NCI-H128 (cell line): Measurements from ENCODE around the gene P2RX3.
A peak's percentile ranks its signal among the peaks of the same experiment; 100 is the strongest.
"Not testable (repeated sequence)": the region's sequence is repeated elsewhere in the genome, so short reads cannot be mapped to it uniquely, and the experiment has no call there.

ENCODE experiments used
- DNase-seq: peaks from one replicate; lab custom pipeline; 2025; ENCODE audit not compliant: unreplicated experiment; lab: John Stamatoyannopoulos, UW

P2RX3 gene

DNA sequence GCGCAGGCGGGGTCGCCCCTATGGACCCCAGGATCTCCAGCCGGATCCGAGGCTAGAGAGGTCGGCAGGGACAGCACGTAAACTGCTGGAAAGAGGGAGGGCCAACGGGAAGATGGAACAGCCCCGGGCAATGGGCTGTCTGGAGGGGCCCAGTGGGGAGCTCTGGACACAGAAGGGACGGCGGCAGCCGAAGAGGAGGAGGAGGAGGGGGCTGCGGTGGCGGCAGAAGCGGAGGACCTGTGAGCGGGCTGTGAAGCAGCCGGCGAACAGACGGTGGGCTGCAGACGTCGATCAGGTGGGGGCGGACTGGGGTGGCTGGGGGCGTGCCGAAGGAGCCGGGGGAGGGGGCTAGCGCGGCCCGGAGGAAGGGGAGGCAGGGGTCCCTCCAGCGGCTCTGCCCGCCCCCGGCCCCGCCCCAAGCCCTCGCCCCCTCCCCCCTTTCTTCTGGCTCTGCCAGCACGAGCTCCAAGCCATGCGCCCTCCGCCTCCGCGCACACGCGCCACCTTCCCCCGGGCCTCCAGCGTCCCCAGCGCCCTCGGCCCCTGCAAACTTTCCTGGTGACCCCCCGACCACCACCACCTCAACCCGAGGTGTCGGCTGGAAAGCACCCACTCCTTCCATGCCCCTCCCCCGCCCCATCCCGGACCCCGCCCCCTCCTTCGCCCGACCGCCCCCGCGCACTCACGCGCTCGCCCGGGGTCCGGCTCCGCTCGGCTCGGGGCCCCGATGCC, 13.8 kb upstream of the P2RX3 start:
- DNase-seq, result no peak

DNA sequence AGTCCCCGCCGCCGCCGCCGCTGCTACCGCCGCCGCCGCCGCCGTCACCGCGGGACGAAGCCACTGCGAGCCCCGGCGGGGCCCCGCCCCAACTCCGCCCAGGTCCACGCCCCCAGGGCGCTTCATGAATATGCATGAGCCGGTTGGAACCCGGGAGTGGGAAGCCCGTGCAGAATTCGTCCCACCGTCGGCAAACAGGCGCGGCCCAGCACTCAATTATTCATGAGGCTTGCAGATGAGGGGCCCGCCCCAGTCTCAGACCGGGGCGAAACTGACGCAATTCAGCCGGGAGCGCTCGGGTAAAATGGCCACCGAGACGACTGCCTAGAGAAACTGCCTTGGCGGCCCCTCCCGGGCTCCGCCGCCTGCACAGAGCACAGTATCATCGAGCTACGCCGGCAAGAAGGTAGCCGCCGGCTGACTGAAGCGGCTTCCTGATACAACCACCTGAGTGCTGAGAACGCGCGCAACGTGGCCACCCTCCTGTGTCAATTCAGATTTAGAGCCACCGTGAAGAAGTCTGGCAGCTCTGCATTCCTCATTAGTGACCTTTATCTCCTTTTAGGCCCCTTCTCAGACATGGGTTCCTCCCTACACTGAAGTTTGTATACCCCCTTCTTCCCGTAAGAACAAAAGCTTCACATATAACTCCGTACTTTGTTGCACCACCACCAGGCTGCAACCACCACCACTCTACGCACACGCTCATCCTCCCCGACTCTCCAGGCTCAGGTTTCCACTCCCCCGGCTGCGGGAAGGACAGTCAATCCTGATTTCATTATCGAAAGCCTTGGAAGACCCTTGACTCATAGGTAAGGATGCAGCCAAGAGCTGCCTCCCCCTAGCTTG, 13.0 kb upstream of the P2RX3 start, which contains the start of gene TNKS1BP1:
Gene TNKS1BP1, minus strand, starts transcription at position 67 of the 849 bp plus-strand sequence. CDS start 3,067 bp downstream, outside the sequence.
- DNase-seq, result peak; percentile 94

DNA sequence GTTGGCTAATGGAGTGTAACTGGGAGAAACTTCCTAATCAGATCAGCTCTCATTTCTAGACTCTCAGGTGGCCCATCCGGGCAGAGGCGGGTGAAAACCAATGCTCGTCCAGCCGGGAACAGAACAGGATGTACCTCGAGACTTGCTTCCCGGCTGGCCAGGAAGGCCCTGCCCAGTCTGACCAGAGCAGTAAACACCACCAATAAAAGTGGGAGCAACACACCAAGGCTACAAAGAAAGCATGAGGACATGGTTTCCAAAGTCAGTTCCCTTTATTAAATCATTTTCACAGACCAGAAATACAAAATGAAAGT, 12.5 kb upstream of the P2RX3 start:
- no peak for DNase-seq

DNA sequence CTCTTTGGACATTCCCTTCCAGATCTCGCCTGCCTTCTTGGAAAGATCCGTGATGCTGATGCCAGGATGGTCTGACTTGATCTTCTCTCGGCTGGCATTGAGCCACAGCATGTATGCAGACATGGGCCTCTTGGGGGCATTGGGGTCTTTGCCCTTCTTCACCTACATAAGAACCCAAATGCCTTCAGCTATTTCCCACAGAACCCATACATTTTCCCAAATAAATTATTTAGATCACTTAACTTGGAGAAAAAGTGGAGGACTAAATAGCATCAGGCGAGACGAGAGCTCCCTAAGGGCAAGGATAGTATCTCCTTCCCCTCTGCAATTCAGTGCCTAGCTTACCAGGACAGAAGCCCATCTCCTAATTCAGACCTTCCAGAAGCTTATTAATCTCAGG, 10.4 kb upstream of the P2RX3 start:
- DNase-seq, result no peak

DNA sequence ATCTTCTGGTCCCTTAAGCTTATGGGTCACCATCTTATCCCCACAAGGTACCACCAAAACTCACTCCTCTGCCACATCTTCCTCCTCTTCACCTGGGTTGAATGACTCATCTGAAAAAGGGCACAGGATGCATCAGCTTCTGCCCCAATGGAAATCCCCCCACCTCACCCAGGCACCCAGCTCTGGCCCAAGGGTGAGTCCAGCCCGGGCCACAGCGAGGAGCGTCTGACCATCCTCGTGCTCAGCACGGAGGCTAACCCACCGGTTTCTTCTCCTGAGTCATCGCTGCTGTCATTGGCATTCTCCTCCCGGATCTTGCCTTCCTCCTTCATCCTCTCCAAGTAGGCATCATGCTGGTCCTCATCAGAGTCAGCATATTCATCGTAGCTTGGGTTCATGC, 8.1 kb upstream of the P2RX3 start:
- DNase-seq, result no peak

DNA sequence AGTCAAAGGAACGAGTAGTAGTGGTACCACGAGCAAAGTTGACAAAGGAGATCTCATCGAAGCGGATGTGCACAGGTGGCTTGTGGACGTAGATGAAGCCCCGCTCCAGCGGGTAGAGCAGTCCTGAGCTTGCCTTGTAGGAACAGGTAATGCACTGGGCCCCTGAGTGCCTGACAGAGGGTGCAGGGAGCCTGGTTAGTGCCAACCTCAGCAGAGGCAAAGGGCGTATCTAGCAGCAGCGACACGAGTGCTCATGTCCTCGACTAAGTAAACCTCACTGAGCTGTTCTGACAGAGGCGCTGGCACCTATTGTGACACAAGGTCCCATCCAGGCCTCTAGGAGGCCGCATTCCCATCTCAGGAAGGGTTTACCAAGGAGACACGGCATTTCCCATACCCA, 6.4 kb upstream of the P2RX3 start:
- DNase-seq, result no peak

DNA sequence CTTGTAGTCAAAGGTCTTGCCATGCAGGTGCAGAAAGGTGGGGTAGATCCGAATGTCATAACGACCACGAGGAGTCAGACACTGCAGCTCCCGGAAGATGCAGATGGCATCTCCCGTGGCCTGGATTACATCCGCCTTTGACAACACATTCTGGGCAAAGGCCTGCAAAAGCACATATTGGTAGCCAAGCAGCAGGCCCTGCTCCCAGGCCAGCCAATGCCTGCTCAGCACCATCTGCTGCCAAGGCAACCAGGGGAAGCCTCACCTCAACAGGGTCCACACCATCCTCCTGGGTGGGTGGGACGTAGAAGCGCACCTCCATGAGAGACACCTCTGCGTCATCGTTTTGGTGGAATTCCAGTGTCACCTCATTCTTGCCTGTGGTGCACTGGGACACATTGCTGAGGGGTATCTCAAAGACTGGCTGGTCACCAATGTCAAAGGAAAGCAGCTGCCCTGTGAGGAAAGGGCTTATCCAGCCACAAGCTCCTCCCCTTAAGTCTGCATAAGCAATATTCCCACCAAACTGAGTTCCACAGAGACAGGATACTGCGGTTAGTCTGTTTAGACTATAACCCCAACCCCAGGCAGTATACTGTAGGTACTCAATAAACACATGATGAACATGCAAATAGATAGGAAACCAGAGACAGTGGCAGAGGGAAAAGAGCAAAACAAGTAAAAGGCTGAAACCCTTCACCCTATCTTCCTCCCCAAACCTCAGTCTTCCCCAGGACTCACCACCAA, 5.3 kb upstream of the P2RX3 start:
- DNase-seq, result no peak

DNA sequence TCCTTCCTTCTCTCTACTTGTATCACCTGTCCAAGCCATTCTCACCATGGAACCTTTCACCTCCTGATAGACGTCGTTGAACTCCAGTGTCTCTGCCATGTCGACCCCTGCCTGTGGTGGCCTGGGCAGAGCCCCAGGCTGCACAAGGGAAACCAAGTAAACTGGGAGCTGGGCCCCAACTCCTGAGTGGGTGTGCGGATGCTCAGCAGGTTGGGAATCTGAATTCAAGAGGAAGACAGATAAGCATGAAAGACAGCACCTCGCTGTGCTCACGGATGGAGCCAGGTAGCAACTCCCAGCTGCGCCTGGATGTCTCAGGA, 3.2 kb upstream of the P2RX3 start:
- no peak for DNase-seq

DNA sequence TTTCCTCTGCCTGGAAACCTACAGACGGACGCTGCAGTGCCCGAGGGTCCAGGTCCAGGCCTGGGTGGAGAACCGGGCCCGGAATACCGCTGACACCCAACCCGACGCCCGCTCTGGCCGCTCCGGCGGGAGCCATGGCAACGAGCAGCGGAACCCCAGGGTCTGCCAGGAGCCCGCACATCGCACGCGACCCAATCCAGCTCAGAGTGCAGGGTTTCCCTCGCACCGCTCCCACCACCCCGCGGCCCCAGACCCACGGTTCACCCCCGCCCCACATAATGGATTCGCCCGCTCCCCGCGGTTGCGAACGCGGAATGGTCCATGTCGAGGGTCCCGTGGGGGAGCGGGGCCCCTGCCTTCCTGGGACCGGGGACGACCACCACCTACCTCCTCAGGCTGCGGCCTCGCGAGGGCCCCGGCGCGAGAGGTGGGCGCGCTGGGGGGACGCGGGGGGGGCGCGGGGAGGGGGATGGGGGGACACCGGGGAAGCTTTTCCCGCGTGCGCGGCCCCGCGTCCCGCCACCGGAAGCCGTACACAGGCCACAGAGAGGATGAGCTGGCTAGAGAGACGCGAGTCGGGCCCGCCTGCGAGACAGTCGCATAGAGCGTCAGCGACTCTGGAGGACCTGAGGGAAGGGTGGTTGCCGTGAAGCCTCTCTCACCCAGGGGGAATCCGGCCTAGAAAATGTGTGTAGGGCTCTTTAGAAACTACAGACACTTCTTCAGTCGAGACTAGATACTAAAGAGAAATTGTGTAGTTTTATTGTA, 2.6 kb upstream of the P2RX3 start, which contains the start of gene SSRP1:
Gene SSRP1, minus strand, starts transcription at position 550 of the 768 bp plus-strand sequence. CDS start 771 bp downstream, outside the sequence.
- DNase-seq, result peak; percentile 81

DNA sequence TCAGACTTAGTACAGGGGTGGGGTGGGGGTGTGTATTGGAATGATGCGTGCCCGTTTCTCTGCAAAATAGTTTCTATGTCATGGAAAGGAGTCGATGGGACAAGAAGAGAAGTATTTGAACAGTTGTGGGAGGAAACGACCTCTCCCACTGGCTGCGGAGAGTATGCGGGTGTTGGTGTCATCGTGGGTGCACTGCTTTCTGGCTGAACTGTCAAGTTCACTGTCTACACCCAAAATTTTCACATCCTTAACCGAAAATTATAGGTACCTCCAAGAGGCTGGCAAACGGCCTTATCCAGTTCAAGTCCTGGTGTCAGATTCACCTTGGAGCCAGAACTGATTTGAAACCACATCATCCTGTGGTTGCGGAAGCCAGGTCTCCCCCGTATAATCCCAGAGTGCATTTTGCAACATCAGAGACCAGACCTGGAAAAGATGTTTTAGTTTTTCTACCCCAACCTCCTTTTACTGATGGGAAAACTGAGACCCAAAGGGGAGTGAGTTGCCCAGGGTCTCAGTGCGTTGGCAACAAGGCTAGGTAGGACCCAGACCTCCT, 2.0 kb upstream of the P2RX3 start:
- no peak for DNase-seq

DNA sequence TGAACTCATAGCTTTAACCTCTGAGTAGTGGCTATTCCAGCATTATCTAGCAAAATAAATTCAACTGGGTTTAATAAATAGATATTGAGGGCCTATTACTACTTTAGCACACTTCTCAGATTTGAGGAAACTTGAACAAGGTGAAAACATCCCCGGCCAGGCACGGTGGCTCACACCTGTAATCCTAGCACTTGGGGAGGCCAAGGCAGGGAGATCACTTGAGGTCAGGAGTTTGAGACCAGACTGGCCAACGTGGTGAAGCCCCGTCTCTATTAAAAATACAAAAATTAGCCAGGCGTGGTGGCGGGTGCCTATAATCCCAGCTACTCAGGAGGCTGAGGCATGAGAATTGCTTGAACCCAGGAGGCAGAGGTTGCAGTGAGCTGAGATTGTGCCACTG, 1.3 kb upstream of the P2RX3 start:
- DNase-seq, result not testable (repeated sequence)

DNA sequence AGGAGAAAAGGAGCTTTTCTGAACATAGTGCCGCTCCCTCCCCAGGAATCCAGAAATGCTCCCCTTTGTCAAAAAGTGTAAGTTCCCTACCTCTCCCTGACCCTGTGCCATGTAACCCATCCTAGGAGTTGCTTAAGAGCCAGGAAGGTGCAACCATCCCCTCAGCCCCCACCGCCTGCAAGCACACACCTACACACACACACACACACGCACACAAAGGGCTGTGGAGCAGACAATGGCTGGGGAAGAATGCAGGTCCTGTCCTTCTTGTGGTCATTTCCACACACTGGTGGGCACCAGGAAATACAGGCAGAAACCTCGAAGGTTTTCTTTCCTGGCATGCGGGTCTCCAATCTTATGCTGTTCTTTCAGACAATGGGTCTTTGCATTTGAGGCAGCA, 1.2 kb downstream of the P2RX3 start:
- no peak for DNase-seq

DNA sequence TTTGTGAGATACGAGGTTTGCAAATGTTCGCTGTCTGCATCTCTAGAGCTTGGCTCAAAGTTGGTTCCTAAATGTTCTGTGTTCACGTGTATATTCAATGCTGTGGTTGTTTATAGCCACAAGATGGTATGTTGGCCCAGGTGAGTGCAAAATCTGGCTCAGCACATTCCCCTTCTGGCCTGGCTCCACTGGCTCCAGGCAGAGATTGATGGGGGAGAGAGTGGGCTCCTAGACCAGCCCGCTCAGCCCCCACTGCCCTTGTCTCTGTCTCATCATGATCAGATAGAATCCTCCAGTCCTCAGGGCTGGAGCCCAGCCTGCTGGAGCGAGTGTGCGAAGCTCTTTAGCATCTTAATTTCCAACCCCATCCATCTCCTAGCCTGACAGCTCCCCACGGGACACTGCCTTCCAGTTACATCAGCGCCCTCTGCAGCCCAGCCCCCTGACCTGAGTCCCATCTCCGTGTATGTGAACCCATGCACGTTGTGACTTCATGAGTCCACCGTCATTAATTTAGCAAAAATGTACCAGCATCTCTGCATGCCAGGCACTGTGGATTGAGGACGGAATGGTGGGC, 2.0 kb downstream of the P2RX3 start:
- DNase-seq, result no peak

DNA sequence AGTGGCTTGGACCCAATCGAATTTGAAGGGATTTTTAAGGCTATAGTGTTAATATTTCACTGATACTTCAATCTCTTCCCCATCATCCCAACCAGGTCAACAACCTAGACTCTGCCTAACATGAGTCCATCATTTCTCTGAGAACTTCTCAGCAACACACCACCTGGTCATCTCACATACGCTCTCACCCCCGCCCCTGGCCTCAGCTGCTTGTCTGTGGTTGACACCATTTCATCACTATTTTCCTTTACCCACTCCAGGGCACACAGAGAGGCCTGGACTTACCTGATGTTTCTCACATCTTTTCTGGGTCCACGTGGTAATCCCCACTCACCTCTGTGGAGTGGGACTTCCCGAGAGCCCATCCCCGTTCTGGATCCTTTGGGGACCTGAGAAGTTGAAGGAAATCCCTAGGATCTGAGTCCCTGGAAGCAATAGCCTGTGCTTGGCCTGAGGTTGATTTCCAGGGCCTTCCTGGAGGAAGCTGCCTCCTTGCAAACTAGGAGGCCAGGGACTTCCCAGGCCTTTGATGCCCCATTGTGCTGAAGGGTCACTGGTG, 3.2 kb downstream of the P2RX3 start:
- DNase-seq, result no peak

DNA sequence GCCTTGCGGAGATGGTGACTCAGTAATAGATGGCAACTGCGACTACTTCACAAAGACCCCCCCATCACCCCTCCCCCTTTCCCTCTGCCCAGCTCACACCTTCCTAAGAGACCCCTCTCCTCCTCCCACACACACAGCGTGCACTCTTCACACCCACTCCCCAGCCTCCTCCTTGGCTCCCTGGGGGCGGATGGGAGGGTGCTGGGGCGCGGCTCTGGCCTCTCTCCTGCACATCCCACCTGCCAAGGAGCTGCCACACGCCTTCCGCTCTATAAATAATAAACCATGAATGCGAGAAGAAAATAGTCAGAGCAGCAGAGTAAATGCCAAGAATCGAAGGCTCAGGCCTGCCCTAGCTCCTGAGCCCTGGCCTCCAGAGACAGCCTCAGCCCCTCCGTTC, 4.5 kb downstream of the P2RX3 start:
- DNase-seq, result no peak

DNA sequence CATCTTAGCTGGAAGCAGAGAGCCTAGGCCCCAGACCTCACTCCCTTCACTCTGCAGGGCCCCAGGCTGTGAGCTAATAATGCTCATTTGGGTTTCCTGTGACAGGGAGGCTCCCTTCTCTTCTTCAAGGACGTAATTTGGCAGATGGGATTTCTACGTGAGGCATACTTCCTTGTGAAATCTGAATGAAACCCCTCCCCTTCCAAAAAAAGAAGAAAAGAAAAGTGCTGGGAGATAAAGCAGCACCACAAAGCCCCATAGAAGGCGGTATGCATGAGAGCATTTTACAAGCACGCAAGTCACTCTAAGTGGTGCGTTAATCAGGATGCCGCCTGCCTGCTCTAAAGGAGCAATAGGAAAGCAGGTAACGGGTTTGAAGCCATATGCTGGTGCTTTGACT, 5.7 kb downstream of the P2RX3 start:
- no peak for DNase-seq

DNA sequence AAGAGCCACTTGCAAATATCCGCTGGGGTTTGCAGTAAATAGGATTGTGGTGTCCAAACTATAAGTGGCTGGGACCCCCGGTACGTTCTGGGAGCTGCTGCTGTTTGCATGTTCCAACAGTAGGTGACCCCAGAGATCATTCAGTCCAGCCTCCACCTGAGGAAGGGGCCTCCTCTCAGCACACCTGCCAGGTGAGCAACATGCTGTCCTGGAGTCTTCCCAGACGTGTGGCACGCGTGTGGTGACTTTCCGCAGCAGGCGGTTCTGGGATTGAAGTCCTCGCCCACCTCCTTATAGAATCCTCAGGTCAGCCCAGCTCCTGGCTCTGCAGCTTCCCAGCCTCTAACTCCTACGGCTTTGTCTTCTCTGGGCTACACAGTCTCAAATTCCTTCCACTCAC, 6.7 kb downstream of the P2RX3 start:
- no peak for DNase-seq

DNA sequence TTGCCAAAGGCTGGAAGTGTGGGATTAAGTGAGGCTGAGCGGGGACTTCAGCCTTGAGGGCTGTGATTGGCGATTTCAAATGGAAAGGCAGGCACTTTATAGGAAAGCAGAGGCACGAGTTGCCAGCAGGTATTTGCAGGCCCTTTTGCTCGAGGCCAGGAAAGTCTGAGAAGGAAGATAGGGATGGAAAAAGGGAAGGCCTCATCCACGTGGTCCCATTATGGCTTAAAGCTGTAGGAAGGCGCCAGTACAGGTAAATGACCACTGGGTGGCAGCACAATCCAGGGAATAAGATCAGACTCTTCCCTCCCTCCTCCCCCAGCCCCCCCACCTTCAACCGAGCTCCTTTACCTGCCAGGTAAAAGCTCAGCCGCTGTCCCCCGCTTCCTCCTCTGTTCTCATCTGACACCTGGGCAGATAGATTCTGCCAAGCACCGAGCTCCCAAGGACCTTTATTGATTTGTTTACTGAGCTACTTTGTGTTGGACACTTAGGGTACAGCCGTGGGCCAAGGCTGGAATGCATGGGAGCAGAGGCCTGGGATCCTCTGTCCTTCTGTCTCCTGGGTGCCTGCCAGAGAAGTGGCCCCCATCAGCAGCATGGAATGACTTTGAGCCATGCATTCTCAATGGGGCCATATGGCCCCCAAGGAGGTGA, 7.5 kb downstream of the P2RX3 start:
- DNase-seq, result peak; percentile 22

DNA sequence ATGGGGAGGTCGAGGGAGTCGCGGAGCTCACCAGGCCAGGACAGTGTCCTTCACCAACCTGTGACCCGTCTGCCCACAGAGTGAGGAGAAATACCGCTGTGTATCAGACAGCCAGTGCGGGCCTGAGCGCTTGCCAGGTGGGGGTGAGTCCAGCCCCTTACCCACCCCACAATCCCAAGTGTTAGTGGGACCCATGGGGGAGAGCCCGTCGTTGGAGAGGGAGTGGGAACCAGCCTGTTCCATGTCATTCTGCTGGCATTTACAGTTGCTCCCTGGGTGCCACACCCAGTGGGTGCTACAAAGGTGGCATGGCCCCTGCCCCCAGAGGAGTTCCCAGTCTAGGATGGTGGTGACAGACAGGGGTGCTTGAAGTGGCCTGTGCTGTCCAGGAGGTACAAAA, 9.2 kb downstream of the P2RX3 start:
- DNase-seq, result no peak

DNA sequence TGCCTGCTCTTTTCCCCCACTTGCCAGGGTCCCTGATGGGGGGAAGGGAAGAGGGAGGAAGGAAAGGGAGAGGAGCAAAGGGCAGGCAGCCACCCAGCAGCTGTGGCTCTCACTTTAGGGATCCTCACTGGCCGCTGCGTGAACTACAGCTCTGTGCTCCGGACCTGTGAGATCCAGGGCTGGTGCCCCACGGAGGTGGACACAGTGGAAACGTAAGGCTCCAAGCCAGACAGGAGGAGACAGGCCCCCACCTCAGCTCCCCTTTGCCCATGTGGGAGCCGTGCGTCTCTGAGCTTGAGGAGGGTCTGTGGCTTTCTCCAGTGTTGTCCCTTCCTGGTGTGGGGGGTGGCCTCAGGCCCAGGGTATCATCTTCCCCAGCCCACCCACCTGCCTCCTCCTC, 9.9 kb downstream of the P2RX3 start:
- DNase-seq, result no peak
